ENCODE measurements around the gene ZNF362. TPM values are rescaled to one million over a fixed set of nuclear protein-coding genes. Genes with fewer than 3 reads are reported as not detected.

ZNF362 gene
- total RNA-seq, 2 donors from 2014 or later: 8.9 to 9.8 TPM

DNA sequence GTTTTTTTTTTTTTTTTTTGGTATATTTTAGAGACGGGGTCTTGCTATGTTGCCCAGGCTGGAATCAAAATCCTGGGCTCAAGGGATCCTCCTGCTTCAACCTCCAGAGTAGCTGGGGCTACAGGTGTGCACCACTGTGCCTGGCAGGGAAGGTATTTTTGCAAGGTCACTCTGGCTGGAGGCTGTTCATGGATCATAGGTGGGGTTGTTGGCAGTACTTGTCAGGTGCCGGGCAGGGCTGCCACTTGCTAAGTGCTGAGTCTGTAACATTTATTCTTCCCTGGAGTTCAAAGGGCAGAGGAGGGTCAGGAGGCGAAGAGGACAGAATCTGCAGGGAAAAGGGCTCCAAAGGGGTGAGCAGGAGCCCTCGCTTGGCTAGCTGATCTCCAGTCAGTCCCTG is 40.5 kb downstream of the ZNF362 start:
- intact Hi-C loops (cut with DNase I): loop anchor here (5.0 to 10.0 kb wide), 2 partner anchors 170 to 318 kb away; no protein-coding TSS in a partner anchor
- no peaks in the 10 kb centered on the region for H3K4me1 ChIP-seq
- H3K27me3 ChIP-seq: no peaks in the 10 kb centered on the region
- H3K4me3 ChIP-seq: no peak overlapping the region
- H3K9ac ChIP-seq (ENCODE audit: low read depth in 2 of 2, low read length in 2 of 2): no peak overlapping the region
- TF ChIP-seq, protein P1, sequence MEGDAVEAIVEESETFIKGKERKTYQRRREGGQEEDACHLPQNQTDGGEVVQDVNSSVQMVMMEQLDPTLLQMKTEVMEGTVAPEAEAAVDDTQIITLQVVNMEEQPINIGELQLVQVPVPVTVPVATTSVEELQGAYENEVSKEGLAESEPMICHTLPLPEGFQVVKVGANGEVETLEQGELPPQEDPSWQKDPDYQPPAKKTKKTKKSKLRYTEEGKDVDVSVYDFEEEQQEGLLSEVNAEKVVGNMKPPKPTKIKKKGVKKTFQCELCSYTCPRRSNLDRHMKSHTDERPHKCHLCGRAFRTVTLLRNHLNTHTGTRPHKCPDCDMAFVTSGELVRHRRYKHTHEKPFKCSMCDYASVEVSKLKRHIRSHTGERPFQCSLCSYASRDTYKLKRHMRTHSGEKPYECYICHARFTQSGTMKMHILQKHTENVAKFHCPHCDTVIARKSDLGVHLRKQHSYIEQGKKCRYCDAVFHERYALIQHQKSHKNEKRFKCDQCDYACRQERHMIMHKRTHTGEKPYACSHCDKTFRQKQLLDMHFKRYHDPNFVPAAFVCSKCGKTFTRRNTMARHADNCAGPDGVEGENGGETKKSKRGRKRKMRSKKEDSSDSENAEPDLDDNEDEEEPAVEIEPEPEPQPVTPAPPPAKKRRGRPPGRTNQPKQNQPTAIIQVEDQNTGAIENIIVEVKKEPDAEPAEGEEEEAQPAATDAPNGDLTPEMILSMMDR (IDR thresholded peaks at IDR 0.05): no peak
- H3K9me3 ChIP-seq: no peaks in the 10 kb centered on the region
- DNase-seq: no peak
- H3K36me3 ChIP-seq: no peaks in the 10 kb centered on the region
- H3K27ac ChIP-seq: no peak overlapping the region

DNA sequence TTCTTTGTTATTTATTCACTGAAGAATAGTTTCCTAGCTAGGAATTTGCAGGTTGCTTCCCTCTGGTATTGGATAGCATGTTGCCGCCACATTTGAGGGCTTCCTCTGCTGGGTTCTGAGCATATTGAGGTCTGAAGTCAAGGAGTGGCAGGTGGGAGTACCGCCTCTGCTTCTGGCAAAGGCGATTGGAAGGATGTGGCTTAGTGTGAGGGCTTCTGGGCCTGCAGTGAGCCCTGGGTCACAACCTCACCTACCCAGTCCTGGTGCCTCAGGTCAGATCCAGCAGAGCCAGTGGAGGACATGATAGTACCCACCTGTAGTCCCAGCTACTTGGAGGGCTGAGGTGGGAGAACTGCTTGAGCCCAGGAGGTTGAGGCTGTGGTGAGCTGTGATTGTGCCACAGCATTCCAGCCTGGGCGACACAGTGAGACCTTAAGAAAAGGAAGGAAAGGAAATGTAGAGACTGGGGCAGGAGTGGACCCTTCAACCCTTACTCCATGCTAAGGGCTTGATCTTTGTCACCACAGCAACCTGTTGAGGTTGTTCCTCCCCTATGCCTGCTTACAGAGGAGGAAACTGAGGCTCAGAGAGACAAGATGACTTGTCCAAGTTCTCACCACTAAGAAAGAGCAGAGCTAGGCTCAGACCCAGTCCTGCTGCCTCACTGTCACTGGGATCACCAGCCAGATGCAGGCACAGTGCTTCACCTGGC is 41.8 kb downstream of the ZNF362 start:
- Histone ChIP-seq H3K9ac (ENCODE audit: low read depth in 2 of 2, low read length in 2 of 2) (no peak overlapping the region), H3K27ac (no peak overlapping the region), H3K36me3 (no peaks in the 10 kb centered on the region), H3K27me3 (no peaks in the 10 kb centered on the region), H3K4me1 (no peaks in the 10 kb centered on the region), H3K4me3 (no peak overlapping the region), H3K9me3 (no peaks in the 10 kb centered on the region)
- TF ChIP-seq, protein P1 (IDR thresholded peaks at IDR 0.05): no peak
- no peak for DNase-seq
- intact Hi-C loops (cut with DNase I): loop anchor here (5.0 to 10.0 kb wide), 2 partner anchors 169 to 317 kb away; no protein-coding TSS in a partner anchor

DNA sequence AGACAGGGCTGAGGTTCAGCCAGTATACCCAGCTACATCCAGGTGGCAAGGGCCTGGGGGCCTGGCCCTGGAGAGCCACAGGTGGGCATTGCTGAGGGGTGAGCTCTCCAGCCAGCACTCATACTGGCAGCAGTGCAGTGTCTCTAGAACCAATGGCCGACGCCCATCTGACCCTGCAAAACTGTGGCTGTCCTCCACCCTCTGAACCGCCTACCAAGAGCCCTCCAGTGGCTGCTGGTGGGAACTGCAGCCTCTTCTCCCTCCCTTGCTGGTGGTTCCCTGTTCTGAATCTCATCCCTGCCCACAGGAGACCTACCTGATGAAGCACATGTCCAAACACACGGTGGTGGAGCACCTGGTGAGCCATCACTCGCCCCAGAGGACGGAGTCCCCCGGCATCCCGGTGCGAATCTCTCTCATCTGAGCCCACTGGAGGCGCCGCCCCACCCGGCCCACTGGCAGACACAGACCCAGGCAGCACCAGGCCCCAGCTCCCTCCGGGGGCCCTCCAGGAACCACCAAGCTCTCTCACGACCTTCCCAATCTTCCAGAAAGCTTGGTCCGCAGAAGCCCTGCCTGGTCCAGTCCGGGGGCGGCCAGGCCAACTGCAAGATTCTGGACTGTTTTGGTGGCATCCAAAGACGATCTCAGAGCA is 42.5 kb downstream of the ZNF362 start:
- TF ChIP-seq, protein P1 (IDR thresholded peaks at IDR 0.05): peak; percentile 93
- Histone ChIP-seq H3K9me3 (no peaks in the 10 kb centered on the region), H3K27me3 (no peaks in the 10 kb centered on the region), H3K27ac (no peak overlapping the region), H3K36me3 (no peaks in the 10 kb centered on the region), H3K4me1 (no peaks in the 10 kb centered on the region), H3K4me3 (no peak overlapping the region), H3K9ac (ENCODE audit: low read depth in 2 of 2, low read length in 2 of 2) (peak overlapping the region in 1 of 2 donors; percentile 6)
- intact Hi-C loops (cut with DNase I): loop anchor here (5.0 to 10.0 kb wide), 2 partner anchors 169 to 316 kb away; no protein-coding TSS in a partner anchor
- peak; percentile 67 for DNase-seq

DNA sequence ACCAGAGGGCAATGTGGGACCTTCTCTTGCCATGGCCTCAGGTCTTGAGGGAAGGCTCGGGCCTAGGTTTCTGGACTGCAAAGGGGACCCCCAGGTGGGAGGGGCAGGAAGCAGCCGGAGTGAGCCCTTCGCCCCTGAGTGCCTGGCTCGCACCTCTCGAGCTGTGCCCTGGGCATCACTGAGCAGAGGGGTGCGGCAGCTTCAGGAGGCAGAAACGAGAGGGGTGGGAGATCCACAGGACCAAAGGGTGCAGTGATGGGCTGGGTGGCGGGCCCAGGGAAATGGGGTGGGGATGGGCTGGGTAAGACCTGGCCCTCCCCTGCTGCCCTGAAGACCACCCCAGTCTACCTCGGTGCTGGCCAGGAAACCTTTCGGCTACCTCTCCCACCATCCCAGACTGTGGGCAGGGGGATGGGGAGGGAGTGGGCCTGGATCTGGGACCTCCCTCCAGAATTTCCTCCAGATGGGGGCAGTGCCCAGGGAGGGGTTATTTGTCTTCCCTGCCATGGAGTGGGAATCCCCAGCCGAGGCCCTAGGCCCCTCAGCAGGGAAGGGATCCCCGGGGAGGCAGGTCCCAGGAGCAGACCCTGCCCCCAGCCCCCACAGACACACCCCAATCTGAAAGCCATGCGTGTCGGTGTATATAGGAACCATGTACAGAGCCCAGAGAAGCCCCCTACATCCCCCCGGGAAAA is 43.3 kb downstream of the ZNF362 start:
- H3K27me3 ChIP-seq: no peaks in the 10 kb centered on the region
- no peak for DNase-seq
- intact Hi-C loops (cut with DNase I): loop anchor here (5.0 to 10.0 kb wide), 2 partner anchors 168 to 315 kb away; no protein-coding TSS in a partner anchor
- TF ChIP-seq, protein P1 (IDR thresholded peaks at IDR 0.05): no peak
- no peak overlapping the region for H3K9ac ChIP-seq (ENCODE audit: low read depth in 2 of 2, low read length in 2 of 2)
- no peak overlapping the region for H3K4me3 ChIP-seq
- H3K4me1 ChIP-seq: no peaks in the 10 kb centered on the region
- no peak overlapping the region for H3K27ac ChIP-seq
- no peaks in the 10 kb centered on the region for H3K36me3 ChIP-seq
- no peaks in the 10 kb centered on the region for H3K9me3 ChIP-seq

DNA sequence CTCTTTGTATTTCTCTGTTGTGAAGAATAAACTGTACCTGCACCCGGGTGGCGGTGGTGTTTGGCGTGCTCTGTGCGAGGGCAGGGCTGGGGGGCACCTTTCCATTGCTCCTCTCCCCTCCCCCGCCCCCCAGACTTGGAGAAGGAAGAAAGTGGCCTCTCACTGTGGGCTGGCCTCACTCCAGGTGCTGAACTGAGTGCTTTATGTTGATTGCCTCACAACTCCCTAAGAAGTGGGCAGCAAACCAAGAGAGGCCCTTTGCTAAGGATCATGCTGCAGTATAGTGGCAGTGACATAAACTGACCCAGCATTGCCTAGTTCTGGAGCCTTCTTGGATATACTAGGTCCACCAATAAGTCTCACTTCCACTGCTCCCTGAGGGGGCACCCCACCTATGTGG is 44.4 kb downstream of the ZNF362 start:
- no peaks in the 10 kb centered on the region for H3K36me3 ChIP-seq
- no peaks in the 10 kb centered on the region for H3K9me3 ChIP-seq
- no peak overlapping the region for H3K4me3 ChIP-seq
- no peak overlapping the region for H3K27ac ChIP-seq
- intact Hi-C loops (cut with DNase I): no loop called here
- no peak overlapping the region for H3K9ac ChIP-seq (ENCODE audit: low read depth in 2 of 2, low read length in 2 of 2)
- DNase-seq: peak; percentile 46
- H3K27me3 ChIP-seq: no peaks in the 10 kb centered on the region
- H3K4me1 ChIP-seq: no peaks in the 10 kb centered on the region
- TF ChIP-seq, protein P1 (IDR thresholded peaks at IDR 0.05): no peak

All from colonic mucosa (tissue), 4 donors.